GM18868 (cell line): ENCODE data around the gene ZNHIT2.

Experiments used
- ATAC-seq: cut with Tn5 transposase; IDR thresholded peaks from one replicate; pipeline ENCODE4 v1.9.1; 2021; ENCODE audit warnings: mild to moderate bottlenecking, moderate library complexity; ENCODE audit not compliant: unreplicated experiment

ZNHIT2 gene

DNA sequence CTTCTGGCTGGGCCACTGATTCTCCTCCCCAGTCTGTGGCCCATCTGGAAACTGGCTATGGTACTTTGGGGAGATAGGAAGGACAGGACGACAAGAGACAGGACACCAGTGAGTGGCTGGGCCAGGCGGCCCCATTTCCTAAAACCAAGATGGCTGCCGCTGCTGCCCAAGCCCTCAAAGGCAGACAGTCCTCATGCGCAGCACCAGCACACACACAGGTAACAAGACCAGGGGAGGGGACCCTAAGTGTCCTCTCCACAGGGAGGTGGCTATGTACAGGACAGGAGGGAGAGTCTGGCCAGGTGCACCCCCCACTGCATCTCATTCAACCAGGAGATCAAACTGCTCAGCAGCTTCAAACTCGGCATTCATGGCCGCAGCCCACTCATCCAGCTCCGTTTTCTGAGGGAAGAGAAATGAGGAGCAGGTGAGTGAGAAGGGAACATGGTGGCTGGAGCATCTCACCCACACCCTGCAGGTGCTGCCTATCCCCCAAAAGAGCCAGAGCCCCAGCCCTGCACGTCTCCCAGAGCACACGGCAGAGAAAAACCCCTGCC is 38.6 kb downstream of the ZNHIT2 start:
- no peak for ATAC-seq

DNA sequence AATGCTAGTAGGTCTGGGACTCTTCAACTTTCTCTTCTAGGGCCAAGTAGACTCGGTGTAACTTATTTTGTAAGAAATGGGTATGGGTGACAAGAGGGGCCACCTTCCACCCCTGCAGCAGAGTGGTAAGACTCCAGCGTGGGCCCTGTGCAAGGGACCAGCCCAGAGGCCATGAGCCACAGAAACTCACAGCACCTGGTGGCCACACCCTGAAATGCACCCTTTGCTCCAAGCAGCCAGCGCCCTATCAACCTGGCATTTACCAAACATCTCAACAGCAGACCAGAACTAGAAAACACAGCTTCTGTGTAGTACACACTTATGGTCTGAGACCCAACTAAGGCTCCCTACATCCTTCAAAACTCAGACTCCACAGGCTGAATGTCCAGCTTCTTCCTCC is 39.4 kb downstream of the ZNHIT2 start:
- ATAC-seq: no peak

DNA sequence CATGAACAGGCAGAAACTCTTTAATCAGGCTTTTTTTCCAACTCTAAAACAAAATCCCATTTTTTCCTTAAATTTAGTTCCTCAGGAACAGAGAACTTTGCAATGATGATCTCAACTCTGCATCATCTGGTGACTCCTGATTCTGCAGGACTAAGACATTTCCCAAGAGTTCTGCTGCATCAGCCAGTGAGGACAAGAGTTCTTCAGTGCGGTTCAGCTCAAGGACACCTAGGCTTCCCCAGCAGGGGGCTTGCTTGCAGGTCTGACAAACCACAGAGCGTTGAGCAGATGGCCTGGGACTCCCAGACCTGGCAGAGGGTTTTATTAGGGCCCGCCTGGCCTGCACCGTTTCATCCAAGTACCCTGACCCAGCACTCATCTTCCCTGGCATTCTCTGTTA is 40.0 kb downstream of the ZNHIT2 start:
- no peak for ATAC-seq

DNA sequence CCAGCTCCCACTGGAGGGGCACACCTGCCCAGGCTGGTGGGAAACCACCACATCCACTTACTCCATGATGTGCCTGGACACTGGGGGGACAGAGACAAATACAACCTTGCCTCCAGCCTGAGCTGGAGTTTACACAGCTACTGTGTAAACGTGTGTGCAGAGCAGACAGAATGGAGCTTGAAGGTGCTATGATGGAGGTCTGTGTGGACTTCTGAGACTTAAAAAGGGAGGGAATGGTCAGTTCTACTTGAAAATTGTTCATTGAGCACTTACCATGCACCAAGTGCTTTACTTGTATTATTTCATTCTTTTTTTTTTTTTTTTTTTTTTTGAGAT is 44.9 kb downstream of the ZNHIT2 start:
- ATAC-seq: no peak

DNA sequence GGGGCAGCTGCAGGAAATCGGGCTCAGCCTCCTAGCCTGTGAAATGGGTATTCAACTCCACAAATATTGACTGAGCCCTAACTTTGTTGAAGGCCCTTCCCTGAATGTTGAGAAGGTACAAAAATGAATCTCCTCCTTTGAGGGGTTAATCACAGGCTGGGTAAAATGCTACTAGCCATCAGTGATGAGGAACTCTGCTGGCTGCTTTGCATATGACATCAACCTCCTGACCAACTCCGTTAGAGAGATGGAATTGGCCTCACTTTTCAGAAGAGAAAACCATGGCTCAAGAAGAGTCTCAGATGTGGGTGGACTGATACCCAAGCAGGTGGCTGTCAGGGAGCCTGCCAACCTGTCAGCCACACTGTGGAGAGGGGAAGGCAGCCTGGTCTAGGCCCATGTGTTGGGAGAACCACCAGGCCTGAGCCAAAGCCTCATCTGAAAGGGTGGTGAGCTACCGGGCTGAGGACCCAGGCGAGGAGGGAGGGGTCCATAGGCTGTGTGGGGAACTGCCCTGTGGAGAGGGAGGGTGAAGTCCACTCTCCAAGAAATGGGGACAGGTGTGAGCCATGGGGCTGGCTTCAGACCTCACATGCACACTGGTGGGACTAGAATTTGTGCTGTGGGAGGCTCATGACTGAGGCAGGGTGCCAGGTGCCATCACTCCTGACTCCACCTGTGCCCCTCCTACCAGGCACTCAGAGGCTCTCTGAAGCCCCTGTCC is 45.4 kb downstream of the ZNHIT2 start:
- ATAC-seq: no peak

DNA sequence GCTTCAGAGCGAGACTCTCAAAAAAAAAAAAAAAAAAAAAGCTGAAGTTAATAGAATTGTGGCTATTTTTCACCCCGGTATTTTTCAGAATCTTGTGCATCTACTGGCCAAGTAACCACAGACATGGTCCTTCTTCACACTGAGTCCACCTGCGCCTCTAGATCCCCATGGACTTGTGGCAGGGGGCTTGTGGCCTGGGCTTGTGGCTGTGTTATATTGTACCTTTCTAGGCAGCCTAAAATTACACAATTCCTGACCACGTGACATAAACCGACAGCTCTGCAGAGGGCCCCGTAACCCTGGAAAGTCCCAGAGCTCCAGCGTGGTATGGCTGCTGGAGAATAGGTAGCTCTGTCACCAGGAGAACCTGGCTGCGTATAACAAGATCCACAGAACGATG is 48.3 kb downstream of the ZNHIT2 start:
- no peak for ATAC-seq

DNA sequence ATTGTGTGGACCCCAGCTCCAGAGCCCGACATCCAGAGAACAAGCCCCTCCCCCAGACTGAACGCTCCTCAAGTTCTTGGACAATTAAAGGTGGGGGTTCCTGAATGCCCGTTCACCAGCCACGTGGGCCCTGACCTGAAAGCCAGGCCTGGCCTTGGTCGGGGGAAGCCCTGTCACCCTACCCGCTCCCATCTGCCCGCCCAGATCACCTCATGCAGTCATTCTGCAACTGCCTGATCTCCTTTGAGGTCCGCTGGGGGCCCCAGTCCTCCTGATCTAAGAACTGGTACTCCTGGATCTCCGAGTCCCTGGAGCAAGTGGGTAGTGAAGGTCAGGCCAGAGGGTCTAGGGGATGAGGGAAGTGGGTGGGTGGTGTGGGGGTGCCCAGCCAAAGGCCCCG is 50.1 kb downstream of the ZNHIT2 start:
- ATAC-seq: no peak

DNA sequence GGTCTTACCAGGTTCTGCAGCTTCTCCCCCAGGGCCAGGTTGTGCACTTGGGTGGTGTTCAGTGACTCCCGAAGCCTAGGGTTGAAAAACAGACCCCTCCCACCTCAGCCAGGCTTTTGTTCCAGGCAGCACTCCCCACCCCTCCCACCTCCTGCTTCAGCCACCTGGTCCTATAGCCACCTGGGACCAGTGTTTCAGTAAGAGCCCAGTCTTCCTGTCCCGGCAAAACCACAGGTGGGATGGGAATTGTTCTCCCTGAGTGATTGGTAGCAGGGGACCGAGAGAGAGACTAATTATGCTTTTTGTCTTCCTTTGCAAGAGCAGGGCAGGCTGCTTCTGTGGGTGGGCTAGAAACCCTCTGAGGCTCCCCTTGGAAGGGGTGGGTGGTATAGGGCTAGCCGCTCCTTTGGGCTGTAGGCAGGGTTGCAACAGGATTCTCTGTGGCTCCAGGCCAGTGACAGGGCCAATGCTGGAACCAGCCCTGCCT is 50.7 kb downstream of the ZNHIT2 start:
- no peak for ATAC-seq
